Measurements from ENCODE around the gene SIRPG. TPM values are rescaled to one million over a fixed set of nuclear protein-coding genes. Genes with fewer than 3 reads are reported as not detected.

Gene SIRPG
- polyA plus RNA-seq, 2 of the 4 experiments (the other 2 are of a cell fraction) = not detected

DNA sequence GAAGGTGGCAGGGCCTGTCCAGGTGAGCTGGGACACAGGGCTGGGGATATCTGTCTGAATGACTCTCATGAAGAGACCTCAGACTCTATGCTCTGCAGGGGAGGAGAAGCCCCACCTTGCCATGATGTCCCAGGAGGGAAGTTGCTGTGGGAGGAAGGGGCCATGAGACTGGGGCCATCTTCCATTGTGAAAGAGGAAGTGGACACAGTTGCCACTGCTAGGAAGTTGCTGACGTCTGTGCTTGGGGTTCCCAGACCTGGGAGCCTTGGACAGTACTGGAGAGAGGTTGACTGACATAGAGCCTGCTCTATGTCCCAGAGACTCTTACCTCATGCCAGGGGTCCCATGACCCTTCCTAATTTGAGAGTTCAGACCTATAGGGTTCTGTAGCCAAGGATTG, 62.2 kb downstream of the SIRPG start:
- WGBS (ENCODE audit: missing lambda C conversion rate) = no CpG with 5 or more reads among the region's 1 CpG
- no peaks in the 10 kb centered on the region for H3K4me1 ChIP-seq
- H3K4me3 ChIP-seq = no peak overlapping the region
- DNase-seq (ENCODE audit: low read depth in 1 of 2, low spot score in 1 of 2) (no peak), FAIRE-seq (no peak), ATAC-seq (no peak)
- ChIA-PET CTCF (no interaction called here), POLR2A (no interaction called here)
- no peak overlapping the region for H3K4me2 ChIP-seq
- H3K27ac ChIP-seq = no peak overlapping the region
- H3K9me3 ChIP-seq = no peaks in the 10 kb centered on the region
- TF ChIP-seq RFX5 (IDR thresholded peaks at IDR 0.05) (no peak), MAZ (IDR thresholded peaks at IDR 0.05; ENCODE audit: borderline replicate concordance, low read depth, low read length) (no peak), HDAC2 (IDR thresholded peaks at IDR 0.05) (no peak)

DNA sequence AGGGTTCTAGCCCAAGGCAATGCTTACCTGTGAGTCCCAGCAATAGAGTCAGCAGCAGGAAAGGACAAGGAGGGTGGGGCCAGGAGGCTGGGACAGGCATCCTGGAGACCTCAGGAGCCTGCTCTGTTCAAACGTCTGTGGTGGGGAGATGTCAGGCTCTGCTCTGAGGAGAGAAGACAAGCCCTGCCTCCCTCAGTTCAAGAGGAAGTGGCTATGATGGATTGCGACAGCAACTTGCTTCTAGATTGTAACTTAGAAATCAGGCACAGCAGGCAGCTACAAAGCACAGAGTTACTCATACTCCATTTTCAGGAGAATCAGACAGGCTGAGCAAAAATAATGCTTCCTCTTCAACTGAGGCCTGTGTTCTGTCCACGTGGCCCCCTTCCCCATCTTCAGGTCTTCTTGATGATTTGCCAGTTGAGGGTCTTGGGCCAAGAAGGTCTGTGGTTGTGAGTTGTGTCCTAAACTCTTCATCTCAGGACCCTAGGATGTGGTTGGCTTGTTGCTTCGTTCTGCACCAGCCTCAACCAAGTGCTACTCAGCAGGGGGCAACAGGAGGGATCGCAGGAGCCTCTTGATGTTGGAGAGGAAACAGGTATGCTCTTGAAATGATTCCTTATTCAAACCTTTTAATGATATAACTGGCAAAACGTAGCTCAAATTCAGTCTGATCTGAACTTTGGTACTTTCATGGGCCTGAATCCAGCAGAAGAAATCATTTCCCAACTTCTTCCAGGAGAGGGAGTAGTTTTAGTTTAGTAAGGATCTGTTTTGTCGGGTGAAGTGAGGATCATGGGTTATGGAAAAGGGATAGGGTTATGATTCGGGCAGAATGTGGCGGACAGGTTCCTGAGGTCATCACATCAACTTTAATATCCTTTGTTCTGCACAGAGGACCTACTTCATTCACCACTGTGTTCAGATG, 68.8 kb downstream of the SIRPG start:
- CTCF ChIA-PET = no interaction called here
- FAIRE-seq = no peak

More for the DNA sequence above, 68.8 kb downstream of the SIRPG start:
- ATAC-seq (no peak), DNase-seq (ENCODE audit: low read depth in 1 of 2, low spot score in 1 of 2) (no peak)
- POLR2A ChIA-PET = no interaction called here
- TF ChIP-seq, protein P1, sequence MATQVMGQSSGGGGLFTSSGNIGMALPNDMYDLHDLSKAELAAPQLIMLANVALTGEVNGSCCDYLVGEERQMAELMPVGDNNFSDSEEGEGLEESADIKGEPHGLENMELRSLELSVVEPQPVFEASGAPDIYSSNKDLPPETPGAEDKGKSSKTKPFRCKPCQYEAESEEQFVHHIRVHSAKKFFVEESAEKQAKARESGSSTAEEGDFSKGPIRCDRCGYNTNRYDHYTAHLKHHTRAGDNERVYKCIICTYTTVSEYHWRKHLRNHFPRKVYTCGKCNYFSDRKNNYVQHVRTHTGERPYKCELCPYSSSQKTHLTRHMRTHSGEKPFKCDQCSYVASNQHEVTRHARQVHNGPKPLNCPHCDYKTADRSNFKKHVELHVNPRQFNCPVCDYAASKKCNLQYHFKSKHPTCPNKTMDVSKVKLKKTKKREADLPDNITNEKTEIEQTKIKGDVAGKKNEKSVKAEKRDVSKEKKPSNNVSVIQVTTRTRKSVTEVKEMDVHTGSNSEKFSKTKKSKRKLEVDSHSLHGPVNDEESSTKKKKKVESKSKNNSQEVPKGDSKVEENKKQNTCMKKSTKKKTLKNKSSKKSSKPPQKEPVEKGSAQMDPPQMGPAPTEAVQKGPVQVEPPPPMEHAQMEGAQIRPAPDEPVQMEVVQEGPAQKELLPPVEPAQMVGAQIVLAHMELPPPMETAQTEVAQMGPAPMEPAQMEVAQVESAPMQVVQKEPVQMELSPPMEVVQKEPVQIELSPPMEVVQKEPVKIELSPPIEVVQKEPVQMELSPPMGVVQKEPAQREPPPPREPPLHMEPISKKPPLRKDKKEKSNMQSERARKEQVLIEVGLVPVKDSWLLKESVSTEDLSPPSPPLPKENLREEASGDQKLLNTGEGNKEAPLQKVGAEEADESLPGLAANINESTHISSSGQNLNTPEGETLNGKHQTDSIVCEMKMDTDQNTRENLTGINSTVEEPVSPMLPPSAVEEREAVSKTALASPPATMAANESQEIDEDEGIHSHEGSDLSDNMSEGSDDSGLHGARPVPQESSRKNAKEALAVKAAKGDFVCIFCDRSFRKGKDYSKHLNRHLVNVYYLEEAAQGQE (IDR thresholded peaks at IDR 0.05) = no peak
- TF ChIP-seq FOSB (CRISPR knock-in tag; IDR thresholded peaks at IDR 0.05) (no peak), MAFK (IDR thresholded peaks at IDR 0.05; ENCODE audit: partially characterized antibody) (no peak), MYC (IDR thresholded peaks at IDR 0.05; ENCODE audit: borderline replicate concordance, low read length) (no peak), RFX5 (IDR thresholded peaks at IDR 0.05) (no peak), KDM5A (IDR thresholded peaks at IDR 0.05) (no peak), HOXB13 (CRISPR knock-in tag; IDR thresholded peaks at IDR 0.05; ENCODE audit: low read depth) (no peak), CBX2 (IDR thresholded peaks at IDR 0.05; ENCODE audit: borderline replicate concordance, low read depth) (no peak), NFE2L2 (conservative IDR thresholded peaks at IDR 0.05; ENCODE audit: low read length) (no peak), EHF (CRISPR knock-in tag; IDR thresholded peaks at IDR 0.05) (no peak), HEYL (CRISPR knock-in tag; IDR thresholded peaks at IDR 0.05) (no peak), TFCP2L1 (CRISPR knock-in tag; IDR thresholded peaks at IDR 0.05) (no peak), JUNB (IDR thresholded peaks at IDR 0.05) (no peak), BHLHE40 (IDR thresholded peaks at IDR 0.05; ENCODE audit: low read depth, low read length) (no peak), ZNF302 (CRISPR knock-in tag; IDR thresholded peaks at IDR 0.05) (no peak), NR3C1 (IDR thresholded peaks at IDR 0.05) (no peak), RARB (CRISPR knock-in tag; IDR thresholded peaks at IDR 0.05) (no peak)
- TF ChIP-seq, protein P2, sequence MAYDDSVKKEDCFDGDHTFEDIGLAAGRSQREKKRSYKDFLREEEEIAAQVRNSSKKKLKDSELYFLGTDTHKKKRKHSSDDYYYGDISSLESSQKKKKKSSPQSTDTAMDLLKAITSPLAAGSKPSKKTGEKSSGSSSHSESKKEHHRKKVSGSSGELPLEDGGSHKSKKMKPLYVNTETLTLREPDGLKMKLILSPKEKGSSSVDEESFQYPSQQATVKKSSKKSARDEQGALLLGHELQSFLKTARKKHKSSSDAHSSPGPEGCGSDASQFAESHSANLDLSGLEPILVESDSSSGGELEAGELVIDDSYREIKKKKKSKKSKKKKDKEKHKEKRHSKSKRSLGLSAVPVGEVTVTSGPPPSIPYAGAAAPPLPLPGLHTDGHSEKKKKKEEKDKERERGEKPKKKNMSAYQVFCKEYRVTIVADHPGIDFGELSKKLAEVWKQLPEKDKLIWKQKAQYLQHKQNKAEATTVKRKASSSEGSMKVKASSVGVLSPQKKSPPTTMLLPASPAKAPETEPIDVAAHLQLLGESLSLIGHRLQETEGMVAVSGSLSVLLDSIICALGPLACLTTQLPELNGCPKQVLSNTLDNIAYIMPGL (CRISPR knock-in tag; IDR thresholded peaks at IDR 0.05; ENCODE audit: borderline replicate concordance) = no peak
- TF ChIP-seq, protein P3, sequence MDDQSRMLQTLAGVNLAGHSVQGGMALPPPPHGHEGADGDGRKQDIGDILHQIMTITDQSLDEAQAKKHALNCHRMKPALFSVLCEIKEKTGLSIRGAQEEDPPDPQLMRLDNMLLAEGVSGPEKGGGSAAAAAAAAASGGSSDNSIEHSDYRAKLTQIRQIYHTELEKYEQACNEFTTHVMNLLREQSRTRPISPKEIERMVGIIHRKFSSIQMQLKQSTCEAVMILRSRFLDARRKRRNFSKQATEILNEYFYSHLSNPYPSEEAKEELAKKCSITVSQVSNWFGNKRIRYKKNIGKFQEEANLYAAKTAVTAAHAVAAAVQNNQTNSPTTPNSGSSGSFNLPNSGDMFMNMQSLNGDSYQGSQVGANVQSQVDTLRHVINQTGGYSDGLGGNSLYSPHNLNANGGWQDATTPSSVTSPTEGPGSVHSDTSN (IDR thresholded peaks at IDR 0.05) = no peak
- TF ChIP-seq, protein P4, sequence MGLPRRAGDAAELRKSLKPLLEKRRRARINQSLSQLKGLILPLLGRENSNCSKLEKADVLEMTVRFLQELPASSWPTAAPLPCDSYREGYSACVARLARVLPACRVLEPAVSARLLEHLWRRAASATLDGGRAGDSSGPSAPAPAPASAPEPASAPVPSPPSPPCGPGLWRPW (IDR thresholded peaks at IDR 0.05) = no peak
- WGBS (ENCODE audit: missing lambda C conversion rate) = no CpG with 5 or more reads among the region's 9 CpGs
- no peaks in the 10 kb centered on the region for H3K4me1 ChIP-seq
- no peak overlapping the region for H3K4me2 ChIP-seq
- H3K27ac ChIP-seq = no peak overlapping the region
- H3K9me3 ChIP-seq = no peaks in the 10 kb centered on the region
- no peak overlapping the region for H3K4me3 ChIP-seq
